ENCODE measurements around the gene HIVEP3. TPM values are rescaled to one million over a fixed set of nuclear protein-coding genes. Genes with fewer than 3 reads are reported as not detected.

Gene HIVEP3
- total RNA-seq, 2 donors from 2014 or later = 0.13 to 0.99 TPM

- Mint-ChIP-seq H3K4me3 (no peak overlapping the region), H3K4me1 (no peaks in the 10 kb centered on the region), H3K9me3 (peaks cover 5% of the 10 kb centered on the region), H3K27ac (no peak overlapping the region), H3K36me3 (ENCODE audit: low read depth) (no peaks in the 10 kb centered on the region), H3K27me3 (ENCODE audit: insufficient read depth) (peaks cover 28% of the 10 kb centered on the region)
- TF ChIP-seq, protein P1, sequence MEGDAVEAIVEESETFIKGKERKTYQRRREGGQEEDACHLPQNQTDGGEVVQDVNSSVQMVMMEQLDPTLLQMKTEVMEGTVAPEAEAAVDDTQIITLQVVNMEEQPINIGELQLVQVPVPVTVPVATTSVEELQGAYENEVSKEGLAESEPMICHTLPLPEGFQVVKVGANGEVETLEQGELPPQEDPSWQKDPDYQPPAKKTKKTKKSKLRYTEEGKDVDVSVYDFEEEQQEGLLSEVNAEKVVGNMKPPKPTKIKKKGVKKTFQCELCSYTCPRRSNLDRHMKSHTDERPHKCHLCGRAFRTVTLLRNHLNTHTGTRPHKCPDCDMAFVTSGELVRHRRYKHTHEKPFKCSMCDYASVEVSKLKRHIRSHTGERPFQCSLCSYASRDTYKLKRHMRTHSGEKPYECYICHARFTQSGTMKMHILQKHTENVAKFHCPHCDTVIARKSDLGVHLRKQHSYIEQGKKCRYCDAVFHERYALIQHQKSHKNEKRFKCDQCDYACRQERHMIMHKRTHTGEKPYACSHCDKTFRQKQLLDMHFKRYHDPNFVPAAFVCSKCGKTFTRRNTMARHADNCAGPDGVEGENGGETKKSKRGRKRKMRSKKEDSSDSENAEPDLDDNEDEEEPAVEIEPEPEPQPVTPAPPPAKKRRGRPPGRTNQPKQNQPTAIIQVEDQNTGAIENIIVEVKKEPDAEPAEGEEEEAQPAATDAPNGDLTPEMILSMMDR (conservative IDR thresholded peaks at IDR 0.05) = no peak
- Histone ChIP-seq H3K4me1 (ENCODE audit: control insufficient read depth, insufficient read depth, low read length) (no peaks in the 10 kb centered on the region), H3K27ac (ENCODE audit: low read depth, low read length) (no peak overlapping the region), H3K9ac (ENCODE audit: extremely low read depth, low read length, poor library complexity, severe bottlenecking) (no peak overlapping the region), H3K9me3 (ENCODE audit: control insufficient read depth, low read length) (no peaks in the 10 kb centered on the region), H3K36me3 (ENCODE audit: control insufficient read depth, insufficient read depth, low read length) (no peaks in the 10 kb centered on the region), H3K27me3 (ENCODE audit: control insufficient read depth, insufficient read depth, low read length, poor library complexity, severe bottlenecking) (no peaks in the 10 kb centered on the region), H3K4me3 (ENCODE audit: low read length) (no peak overlapping the region)
- whole genome bisulfite sequencing, 2 experiments (ENCODE audit: insufficient coverage in 1 of 2, insufficient read length in 1 of 2) = 76 to 80% methylated on average over 5 to 7 of the region's 7 CpGs
- no peak for DNase-seq
Observed at GRCh38 chr1:41528726-41529605, 389.8 kb downstream of the HIVEP3 start.

GRCh38 chr1:41528106-41528505 is 390.6 kb downstream of the HIVEP3 start:
- DNase-seq = no peak
- H3K9me3 Mint-ChIP-seq = peaks cover 5% of the 10 kb centered on the region
- no peaks in the 10 kb centered on the region for H3K36me3 Mint-ChIP-seq (ENCODE audit: low read depth)
- no peaks in the 10 kb centered on the region for H3K36me3 ChIP-seq (ENCODE audit: control insufficient read depth, insufficient read depth, low read length)
- H3K27me3 Mint-ChIP-seq (ENCODE audit: insufficient read depth) = peaks cover 19% of the 10 kb centered on the region
- H3K4me1 Mint-ChIP-seq = no peaks in the 10 kb centered on the region
- no peaks in the 10 kb centered on the region for H3K4me1 ChIP-seq (ENCODE audit: control insufficient read depth, insufficient read depth, low read length)
- TF ChIP-seq, protein P1 (conservative IDR thresholded peaks at IDR 0.05) = no peak
- no peak overlapping the region for H3K27ac Mint-ChIP-seq
- no peaks in the 10 kb centered on the region for H3K9me3 ChIP-seq (ENCODE audit: control insufficient read depth, low read length)
- H3K9ac ChIP-seq (ENCODE audit: extremely low read depth, low read length, poor library complexity, severe bottlenecking) = no peak overlapping the region
- 86 to 100% methylated on average over 3 of the region's 3 CpGs for WGBS, 2 experiments (ENCODE audit: insufficient coverage in 1 of 2, insufficient read length in 1 of 2)
- H3K4me3 ChIP-seq (ENCODE audit: low read length) = no peak overlapping the region
- no peak overlapping the region for H3K4me3 Mint-ChIP-seq
- H3K27ac ChIP-seq (ENCODE audit: low read depth, low read length) = no peak overlapping the region
- H3K27me3 ChIP-seq (ENCODE audit: control insufficient read depth, insufficient read depth, low read length, poor library complexity, severe bottlenecking) = no peaks in the 10 kb centered on the region

DNA sequence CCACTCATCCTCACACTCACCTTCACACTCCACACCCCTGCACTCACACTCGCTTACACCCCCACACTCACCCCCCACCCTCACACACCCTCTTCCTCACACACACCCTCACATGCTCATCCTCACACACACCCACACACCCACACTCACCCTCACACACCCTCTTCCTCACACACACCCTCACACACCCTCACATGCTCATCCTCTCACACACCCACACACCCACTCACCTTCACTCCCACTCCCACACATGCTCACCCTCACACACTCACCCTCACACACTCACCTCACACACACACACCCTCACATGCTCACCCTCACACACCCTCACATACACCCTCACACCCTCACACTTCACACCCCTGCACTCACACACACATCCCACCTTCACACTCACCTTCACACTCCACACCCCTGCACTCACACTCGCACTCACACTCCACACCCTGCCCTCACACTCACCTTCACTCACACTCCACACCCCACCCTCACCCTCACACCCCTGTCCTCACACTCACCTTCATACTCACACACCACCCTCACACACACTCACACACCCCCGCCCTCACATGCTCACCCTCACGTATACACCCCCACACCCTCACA is 391.7 kb downstream of the HIVEP3 start:
- no peak overlapping the region for H3K9ac ChIP-seq (ENCODE audit: extremely low read depth, low read length, poor library complexity, severe bottlenecking)
- no peaks in the 10 kb centered on the region for H3K36me3 Mint-ChIP-seq (ENCODE audit: low read depth)
- no peaks in the 10 kb centered on the region for H3K27me3 ChIP-seq (ENCODE audit: control insufficient read depth, insufficient read depth, low read length, poor library complexity, severe bottlenecking)
- no peak overlapping the region for H3K27ac Mint-ChIP-seq
- no peak overlapping the region for H3K4me3 Mint-ChIP-seq
- H3K9me3 Mint-ChIP-seq = peaks cover 5% of the 10 kb centered on the region
- H3K4me1 Mint-ChIP-seq = no peaks in the 10 kb centered on the region
- no peak overlapping the region for H3K4me3 ChIP-seq (ENCODE audit: low read length)
- no peaks in the 10 kb centered on the region for H3K36me3 ChIP-seq (ENCODE audit: control insufficient read depth, insufficient read depth, low read length)
- DNase-seq = no peak
- no peaks in the 10 kb centered on the region for H3K4me1 ChIP-seq (ENCODE audit: control insufficient read depth, insufficient read depth, low read length)
- no peak overlapping the region for H3K27ac ChIP-seq (ENCODE audit: low read depth, low read length)
- H3K27me3 Mint-ChIP-seq (ENCODE audit: insufficient read depth) = peaks cover 13% of the 10 kb centered on the region
- no peaks in the 10 kb centered on the region for H3K9me3 ChIP-seq (ENCODE audit: control insufficient read depth, low read length)
- TF ChIP-seq, protein P1 (conservative IDR thresholded peaks at IDR 0.05) = no peak
- WGBS, 2 experiments (ENCODE audit: insufficient coverage in 1 of 2, insufficient read length in 1 of 2) = 88 to 100% methylated on average over 3 to 4 of the region's 4 CpGs
